HG02623 (cell line): ENCODE data around the gene CLEC16A.
"Not testable (repeated sequence)": the region's sequence is repeated elsewhere in the genome, so short reads cannot be mapped to it uniquely, and the experiment has no call there.

Source experiments
- ATAC-seq: cut with Tn5 transposase; IDR thresholded peaks from one replicate; pipeline ENCODE4 v1.9.1; 2021; ENCODE audit warnings: moderate library complexity; ENCODE audit not compliant: unreplicated experiment

Gene CLEC16A

DNA sequence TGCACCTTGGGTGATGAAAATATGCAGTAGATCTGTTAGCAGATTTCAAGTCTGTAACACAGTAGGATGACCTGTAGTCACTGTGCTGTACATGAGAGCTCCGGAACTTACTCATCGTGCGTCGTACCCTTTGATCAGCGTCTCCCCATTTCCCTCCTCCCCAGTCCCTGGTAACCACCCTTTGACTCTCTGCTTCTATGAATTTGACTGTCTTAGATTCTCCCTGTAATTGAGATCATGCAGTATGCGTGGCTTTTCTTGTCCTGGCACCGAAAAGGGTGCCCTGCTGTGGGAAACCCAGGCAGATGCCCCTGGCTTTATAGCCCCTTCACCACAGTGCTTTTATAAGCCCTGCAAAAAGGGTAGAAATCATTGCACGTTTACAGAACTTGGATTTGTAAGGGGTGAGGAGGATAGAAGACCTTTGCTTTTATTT, 20.5 kb downstream of the CLEC16A start:
- peak; percentile 44 for ATAC-seq

- peak; percentile 59 for ATAC-seq
These were observed 21.2 kb downstream of the CLEC16A start for GRCh38 chr16:10965440-10966061.

DNA sequence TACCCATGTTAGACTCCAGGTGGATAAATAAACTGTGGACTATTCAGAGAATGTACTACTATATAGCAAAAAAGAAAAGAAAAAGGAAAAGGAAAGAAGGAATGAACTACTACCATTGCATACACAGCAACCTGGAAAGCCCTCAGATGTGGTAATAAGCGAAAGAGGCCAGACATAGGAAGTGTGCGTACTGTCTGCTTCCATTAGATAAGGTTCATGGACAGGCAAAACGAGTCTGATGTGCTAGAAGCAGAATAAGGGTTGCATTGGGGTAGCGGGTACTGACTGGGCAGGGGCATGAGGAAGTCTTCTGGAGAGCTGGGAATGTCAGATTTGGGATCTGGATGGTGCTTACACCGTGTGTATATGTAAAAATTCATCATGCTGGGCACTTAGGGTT, 21.8 kb downstream of the CLEC16A start:
- ATAC-seq: no peak

- not testable (repeated sequence) for ATAC-seq
These were observed 22.2 kb downstream of the CLEC16A start for GRCh38 chr16:10966559-10966958.

DNA sequence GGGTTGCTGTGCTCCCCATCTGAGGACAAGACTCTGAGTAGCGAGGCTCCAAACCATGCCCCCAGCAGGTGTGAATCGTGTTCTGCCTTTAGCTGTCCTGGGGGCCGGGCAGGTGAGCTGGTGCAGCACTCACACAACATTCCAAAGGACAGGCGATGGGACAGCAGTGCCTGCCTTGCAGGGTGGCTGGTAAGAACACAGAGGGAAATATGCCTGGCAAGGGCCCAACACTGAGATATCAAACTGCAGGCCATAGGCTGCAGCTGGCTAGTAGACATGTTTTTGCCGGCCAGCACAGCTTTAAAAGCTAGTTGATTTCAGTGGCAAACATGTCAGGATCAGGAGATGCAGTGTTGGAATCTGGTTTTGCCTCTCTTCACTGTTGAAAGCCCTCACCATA, 23.6 kb downstream of the CLEC16A start:
- no peak for ATAC-seq

DNA sequence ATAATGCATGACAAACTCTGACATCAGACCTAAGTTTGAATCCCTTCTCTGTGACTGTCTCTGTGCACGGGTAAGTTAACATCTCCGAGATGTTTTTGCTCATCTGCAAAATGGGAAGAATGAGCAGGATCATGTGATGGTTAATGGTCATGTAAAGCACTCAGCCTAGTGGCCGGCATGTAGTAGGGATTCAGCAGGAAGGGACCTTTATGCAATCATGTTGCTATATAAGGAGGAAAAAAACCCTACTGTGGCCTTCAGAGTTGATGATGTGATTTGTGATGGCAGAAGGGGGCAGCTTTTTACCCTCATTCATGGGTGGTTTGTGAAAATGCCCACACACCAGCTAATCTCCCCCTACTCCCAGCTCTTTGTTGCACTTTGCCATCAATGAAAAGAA, 24.1 kb downstream of the CLEC16A start:
- ATAC-seq: no peak

DNA sequence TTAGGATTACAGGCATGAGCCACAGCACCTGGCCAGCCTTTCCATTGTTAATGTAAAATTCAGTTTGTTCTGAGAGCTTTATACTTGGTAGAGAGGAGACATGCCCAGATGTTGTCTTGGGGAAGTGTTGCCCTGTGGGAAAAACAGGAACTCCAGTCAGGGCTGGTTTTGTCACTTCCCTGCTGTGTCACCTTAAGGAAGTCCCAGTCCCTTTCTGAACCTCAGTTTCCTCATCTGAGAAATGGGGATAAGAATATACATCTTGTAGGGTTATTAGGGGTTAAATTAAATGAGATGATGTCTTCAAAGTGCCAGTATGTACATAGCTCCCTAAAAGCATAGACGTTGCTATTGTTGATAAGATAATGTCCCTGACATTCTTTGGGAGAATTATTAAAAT, 25.3 kb downstream of the CLEC16A start:
- ATAC-seq: no peak

- no peak for ATAC-seq
These were observed 25.7 kb downstream of the CLEC16A start for GRCh38 chr16:10970065-10970464.

- no peak for ATAC-seq
These were observed 27.2 kb downstream of the CLEC16A start for GRCh38 chr16:10971560-10971961.

DNA sequence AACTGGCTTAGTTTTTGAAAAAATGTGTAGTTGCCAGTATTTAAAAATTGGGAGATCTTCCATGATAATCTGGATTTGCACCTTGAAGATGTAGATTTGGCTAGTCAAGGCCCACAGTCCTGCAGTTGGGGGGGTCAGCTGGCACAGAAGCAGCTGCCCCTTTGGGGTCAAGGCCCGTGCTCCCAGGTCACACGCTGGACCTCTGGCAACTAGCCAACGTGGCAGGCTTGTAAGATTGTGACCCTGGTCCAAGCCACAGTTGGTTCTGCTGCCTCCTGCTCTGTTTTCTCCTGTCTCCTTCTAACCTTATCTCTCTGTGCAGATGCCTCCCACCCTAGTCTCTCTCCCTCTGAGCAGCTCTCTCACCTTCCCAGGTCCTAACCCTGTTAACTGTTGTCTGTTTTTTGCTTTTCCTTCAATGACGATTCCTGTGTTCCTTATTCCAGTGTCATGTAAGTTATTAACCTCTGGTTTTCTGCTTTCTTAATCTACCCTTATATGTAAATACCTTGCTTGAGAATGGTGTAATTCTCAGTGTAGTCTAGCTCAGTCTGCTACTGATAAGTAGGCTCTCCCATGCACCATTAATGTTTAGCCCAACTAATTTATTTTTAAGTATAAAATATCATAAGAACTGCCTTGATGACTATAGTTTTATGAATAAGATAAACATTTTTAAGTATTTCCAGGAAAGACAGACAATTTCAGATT, 27.9 kb downstream of the CLEC16A start:
- no peak for ATAC-seq

GRCh38 chr16:10972819-10973464, 28.6 kb downstream of the CLEC16A start:
- ATAC-seq: no peak

- ATAC-seq: no peak
These were observed 32.3 kb downstream of the CLEC16A start for GRCh38 chr16:10976634-10977033.

DNA sequence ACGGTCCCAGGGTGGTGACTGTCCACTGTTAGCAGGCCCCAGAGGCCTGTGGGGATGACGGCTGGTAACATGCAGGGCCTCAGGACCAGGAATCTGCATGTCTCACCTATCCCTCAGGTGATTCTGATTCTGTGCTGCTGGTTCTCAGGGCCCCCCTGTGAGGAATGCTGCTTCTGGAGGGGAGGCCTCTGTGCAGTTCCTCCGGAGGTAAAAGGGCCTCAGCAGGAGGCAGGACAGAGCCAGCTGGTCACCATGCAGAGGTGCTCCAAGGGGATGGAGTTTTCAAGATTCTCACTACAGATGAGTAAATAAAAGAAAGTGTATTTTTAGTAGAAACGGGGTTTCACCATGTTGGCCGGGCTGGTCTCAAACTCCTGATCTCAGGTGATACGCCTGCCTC, 33.8 kb downstream of the CLEC16A start:
- ATAC-seq: no peak

DNA sequence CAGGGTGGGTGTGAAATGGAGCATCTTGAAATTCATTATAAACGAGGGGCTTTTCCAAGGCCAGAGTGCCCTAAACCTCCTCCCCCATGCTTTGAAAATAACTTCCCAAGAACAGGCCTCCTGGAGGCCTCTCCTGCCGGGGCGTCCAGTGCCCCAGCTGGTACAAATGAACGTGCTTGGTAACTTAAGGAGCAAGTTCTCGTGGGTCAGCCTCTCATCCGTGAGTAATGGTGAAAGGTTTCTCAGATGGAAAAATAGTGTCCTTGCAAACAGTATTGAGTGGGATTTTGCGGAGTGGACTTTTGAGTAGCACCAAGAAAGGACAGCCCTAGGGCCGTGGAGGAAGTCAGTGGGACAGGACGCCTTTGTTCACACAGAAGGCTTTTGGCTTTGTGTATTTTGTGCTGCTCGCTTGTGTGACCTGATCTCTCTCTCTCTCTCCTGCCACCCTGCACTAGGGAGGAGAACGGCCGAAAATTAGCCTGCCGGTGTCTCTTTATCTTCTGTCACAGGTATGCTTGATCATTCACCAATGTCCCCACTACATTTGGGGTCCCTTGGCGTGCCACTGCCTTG, 34.6 kb downstream of the CLEC16A start:
- no peak for ATAC-seq

DNA sequence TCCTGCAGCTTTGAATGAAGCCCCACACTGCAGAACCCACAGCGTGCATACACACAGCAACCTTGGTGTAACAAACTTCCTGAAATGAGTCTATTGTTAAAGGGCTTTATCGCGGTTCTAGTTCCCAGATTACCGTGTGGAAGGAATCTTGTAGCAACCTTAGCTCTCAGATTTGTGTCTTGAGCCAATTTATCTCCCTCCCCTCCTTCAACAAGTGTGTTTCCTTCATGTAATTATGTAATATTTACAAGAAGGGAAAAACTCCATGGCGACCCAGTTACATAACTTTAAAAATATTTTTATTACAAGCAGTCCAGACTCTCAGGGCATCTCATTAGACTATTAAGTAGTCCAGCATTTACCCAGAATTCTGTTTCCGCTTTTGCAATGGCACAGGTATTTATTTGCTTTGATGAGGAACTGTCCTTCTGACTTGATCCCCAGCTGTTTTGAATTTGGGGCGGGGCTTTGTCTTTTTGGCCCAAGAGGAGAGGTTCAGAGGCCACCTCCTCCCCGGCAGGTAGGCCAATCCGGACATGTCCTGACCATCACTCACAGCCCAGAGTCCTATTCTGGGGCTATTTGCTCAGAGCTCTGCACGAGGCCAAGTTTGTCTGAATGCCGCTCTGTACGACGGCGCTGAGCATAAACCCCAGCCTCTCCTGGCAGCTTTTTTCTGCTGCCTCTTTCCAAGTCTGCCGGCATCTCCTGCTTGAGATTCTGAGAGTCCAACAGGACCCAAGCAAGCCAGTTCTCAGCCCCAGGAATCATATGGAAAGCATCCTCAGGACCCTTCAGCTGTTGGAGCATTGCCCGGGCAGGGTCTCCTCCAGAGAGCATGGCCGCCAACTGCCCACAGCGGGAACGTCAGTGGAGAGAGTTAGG, 35.6 kb downstream of the CLEC16A start:
- no peak for ATAC-seq

DNA sequence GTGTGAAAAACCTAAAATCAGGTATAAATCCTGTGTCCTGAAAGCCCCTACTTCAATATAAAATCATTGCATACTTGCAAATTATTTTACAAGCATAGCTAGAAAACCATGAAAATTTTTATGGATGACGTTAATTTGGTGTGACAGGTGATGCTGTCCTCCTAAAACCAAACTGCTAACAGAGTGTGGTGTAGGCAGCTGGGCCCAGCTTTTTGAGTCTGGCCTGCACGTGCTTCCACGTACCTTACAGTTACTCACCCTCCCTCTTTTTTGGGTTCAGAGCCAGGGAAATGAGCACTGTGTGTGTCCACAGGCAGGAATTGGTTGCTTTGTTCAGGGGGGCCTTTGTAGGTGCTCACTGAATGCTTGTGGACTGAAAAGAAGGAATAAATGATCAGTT, 36.4 kb downstream of the CLEC16A start:
- no peak for ATAC-seq

- ATAC-seq: peak; percentile 63
These were observed 37.4 kb downstream of the CLEC16A start for GRCh38 chr16:10981697-10982216.

DNA sequence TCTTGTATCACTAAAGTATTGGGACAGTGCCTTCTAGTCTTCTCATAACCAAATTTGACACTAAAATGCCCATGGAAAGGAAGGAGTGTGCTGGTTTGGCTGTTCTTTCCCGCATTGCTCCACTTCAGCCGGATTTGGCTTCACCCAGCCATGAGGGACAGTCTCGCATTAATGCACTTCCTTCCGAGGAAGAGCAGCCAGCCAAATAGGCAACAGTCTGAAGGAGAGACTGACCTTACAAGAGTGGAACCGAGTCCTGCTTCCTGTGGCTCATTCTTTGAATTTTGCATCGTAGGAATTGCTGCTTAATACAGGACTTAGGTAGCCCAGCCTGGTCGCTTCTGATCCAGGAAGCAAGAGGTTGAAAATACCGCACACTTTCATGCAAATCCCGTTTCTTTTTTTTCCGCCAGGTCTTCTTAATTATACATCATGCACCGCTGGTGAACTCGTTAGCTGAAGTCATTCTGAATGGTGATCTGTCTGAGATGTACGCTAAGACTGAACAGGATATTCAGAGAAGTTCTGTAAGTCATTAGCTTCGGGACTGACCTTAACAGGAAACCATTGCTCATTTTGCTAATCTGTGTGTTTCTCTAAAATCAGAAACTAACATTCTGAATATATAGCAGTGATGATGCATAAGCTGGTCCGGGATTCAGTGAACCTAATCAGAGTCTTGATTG, 38.2 kb downstream of the CLEC16A start:
- no peak for ATAC-seq

DNA sequence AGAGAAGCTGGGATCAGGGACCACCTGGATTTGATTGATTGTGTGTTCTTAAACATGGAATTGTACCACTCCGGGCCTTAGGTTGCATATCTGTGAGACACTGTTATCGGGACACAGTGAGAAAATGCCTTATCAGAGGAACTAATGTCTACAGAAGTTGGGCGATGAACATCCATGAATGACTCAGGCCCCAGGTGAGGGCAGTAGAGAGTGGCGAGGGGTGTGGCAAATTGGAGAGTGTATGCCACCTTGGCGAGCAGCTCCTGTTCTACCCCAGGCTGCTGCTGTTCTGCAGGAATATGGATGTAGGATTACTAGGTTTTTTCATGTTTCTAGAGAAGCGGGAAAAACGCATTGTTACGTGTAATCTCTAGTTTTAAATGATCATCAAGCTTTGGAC, 38.8 kb downstream of the CLEC16A start:
- ATAC-seq: no peak

GRCh38 chr16:10984509-10984908, 40.1 kb downstream of the CLEC16A start:
- no peak for ATAC-seq
